Epithelial cell of esophagus (primary cell): ENCODE results near the gene KRTAP9-1.
A peak's percentile ranks its signal among the peaks of the same experiment; 100 is the strongest.
"Not testable (repeated sequence)": the region's sequence is repeated elsewhere in the genome, so short reads cannot be mapped to it uniquely, and the experiment has no call there.

ENCODE experiments used
- DNase-seq: peaks from one replicate; pipeline ENCODE4 v3.0.0; 2010; ENCODE audit warnings: low read depth
- H3K4me3 ChIP-seq: 2 replicates; pipeline ENCODE4 v1.5.1; 2011; ENCODE audit warnings: mild to moderate bottlenecking, low read length, control low read depth
- TF ChIP-seq, protein P1 (sequence below): IDR thresholded peaks from 2 replicates; pipeline ENCODE4 v1.5.1; 2011; ENCODE audit warnings: low read depth, mild to moderate bottlenecking, low read length, control low read depth, inconsistent platforms; ENCODE audit not compliant: insufficient read depth; ENCODE audit errors: missing control alignments

The KRTAP9-1 gene

GRCh38 chr17:41149652-41149985 lies 40.1 kb upstream of the KRTAP9-1 start, which contains the start of gene KRTAP4-5:
Gene KRTAP4-5 (minus strand): TSS chr17:41149825. CDS start chr17:41149767, 58 bp downstream.
- TF ChIP-seq, protein P1, sequence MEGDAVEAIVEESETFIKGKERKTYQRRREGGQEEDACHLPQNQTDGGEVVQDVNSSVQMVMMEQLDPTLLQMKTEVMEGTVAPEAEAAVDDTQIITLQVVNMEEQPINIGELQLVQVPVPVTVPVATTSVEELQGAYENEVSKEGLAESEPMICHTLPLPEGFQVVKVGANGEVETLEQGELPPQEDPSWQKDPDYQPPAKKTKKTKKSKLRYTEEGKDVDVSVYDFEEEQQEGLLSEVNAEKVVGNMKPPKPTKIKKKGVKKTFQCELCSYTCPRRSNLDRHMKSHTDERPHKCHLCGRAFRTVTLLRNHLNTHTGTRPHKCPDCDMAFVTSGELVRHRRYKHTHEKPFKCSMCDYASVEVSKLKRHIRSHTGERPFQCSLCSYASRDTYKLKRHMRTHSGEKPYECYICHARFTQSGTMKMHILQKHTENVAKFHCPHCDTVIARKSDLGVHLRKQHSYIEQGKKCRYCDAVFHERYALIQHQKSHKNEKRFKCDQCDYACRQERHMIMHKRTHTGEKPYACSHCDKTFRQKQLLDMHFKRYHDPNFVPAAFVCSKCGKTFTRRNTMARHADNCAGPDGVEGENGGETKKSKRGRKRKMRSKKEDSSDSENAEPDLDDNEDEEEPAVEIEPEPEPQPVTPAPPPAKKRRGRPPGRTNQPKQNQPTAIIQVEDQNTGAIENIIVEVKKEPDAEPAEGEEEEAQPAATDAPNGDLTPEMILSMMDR: no peak
- no peak within 1 kb of the TSS for H3K4me3 ChIP-seq

GRCh38 chr17:41150026-41150425 lies 39.7 kb upstream of the KRTAP9-1 start:
- no peak for DNase-seq
- H3K4me3 ChIP-seq: no peak overlapping the region
- TF ChIP-seq, protein P1: no peak

More at GRCh38 chr17:41149652-41149985, 40.1 kb upstream of the KRTAP9-1 start, which contains the start of gene KRTAP4-5:
- DNase-seq: no peak

GRCh38 chr17:41151525-41151924 lies 38.2 kb upstream of the KRTAP9-1 start:
- H3K4me3 ChIP-seq: no peak overlapping the region
- TF ChIP-seq, protein P1: no peak
- DNase-seq: no peak

- DNase-seq: no peak
- TF ChIP-seq, protein P1: no peak
- no peak overlapping the region for H3K4me3 ChIP-seq
Measured at GRCh38 chr17:41153856-41154255, 35.8 kb upstream of the KRTAP9-1 start.

GRCh38 chr17:41160190-41160589 lies 29.5 kb upstream of the KRTAP9-1 start:
- not testable (repeated sequence) for DNase-seq, H3K4me3 ChIP-seq

- no peak for DNase-seq
- TF ChIP-seq, protein P1: no peak
- no peak within 1 kb of the TSS for H3K4me3 ChIP-seq
Measured at GRCh38 chr17:41160648-41161047, 29.0 kb upstream of the KRTAP9-1 start, which contains the start of gene KRTAP4-4. Gene KRTAP4-4 (minus strand): TSS chr17:41160748. CDS start chr17:41160691, 57 bp downstream.

DNA sequence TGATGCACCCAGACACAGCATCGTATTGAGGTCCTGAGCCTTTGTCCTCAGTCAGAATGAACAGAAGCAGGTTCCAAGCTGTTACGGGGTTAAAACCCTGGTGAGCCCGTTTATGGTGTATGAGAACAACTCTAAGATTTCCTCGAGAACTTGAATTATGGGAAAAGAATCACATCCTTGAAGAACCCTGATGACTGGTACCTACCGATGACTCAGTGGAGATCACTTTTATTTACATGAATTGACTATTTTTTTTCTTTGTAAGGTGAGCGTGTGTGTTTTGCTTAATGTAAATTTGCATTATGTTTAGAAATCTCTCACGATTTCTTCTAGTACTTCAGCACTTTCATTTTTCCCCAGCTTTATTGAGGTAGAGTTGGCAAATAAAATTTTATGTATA lies 25.9 kb upstream of the KRTAP9-1 start:
- DNase-seq: peak; percentile 42
- TF ChIP-seq, protein P1: no peak
- no peak overlapping the region for H3K4me3 ChIP-seq
